GM21723 (cell line): ENCODE data around the gene ADIRF.
"Not testable (repeated sequence)": the region's sequence is repeated elsewhere in the genome, so short reads cannot be mapped to it uniquely, and the experiment has no call there.

Experiments used
- ATAC-seq: cut with Tn5 transposase; IDR thresholded peaks from one replicate; pipeline ENCODE4 v1.9.1; 2021; ENCODE audit warnings: mild to moderate bottlenecking, moderate library complexity; ENCODE audit not compliant: unreplicated experiment

ADIRF gene

GRCh38 chr10:86976362-86977056 is 8.2 kb downstream of the ADIRF start:
- no peak for ATAC-seq

- not testable (repeated sequence) for ATAC-seq
Measured at GRCh38 chr10:86978457-86978856, 10.2 kb downstream of the ADIRF start.

- no peak for ATAC-seq
Measured at GRCh38 chr10:86979296-86979818, 11.1 kb downstream of the ADIRF start.

- ATAC-seq, result no peak
Measured at GRCh38 chr10:86979977-86980448, 11.7 kb downstream of the ADIRF start.

GRCh38 chr10:86981020-86981419 is 12.7 kb downstream of the ADIRF start:
- not testable (repeated sequence) for ATAC-seq

- ATAC-seq, result no peak
Measured at GRCh38 chr10:86981716-86982115, 13.4 kb downstream of the ADIRF start.

GRCh38 chr10:86984498-86984897 is 16.2 kb downstream of the ADIRF start:
- ATAC-seq, result not testable (repeated sequence)

GRCh38 chr10:86988520-86988919 is 20.2 kb downstream of the ADIRF start:
- ATAC-seq, result no peak

GRCh38 chr10:86991362-86991761 is 23.1 kb downstream of the ADIRF start:
- not testable (repeated sequence) for ATAC-seq

- no peak for ATAC-seq
Measured at GRCh38 chr10:86992456-86992855, 24.2 kb downstream of the ADIRF start.

- ATAC-seq, result no peak
Measured at GRCh38 chr10:86992929-86993328, 24.6 kb downstream of the ADIRF start.

- not testable (repeated sequence) for ATAC-seq
Measured at GRCh38 chr10:86999802-87000403, 31.6 kb downstream of the ADIRF start.

- ATAC-seq, result no peak
Measured at GRCh38 chr10:87000491-87000890, 32.2 kb downstream of the ADIRF start.

GRCh38 chr10:87007124-87007523 is 38.8 kb downstream of the ADIRF start:
- ATAC-seq, result not testable (repeated sequence)

GRCh38 chr10:87007674-87008073 is 39.4 kb downstream of the ADIRF start:
- ATAC-seq, result not testable (repeated sequence)

- not testable (repeated sequence) for ATAC-seq
Measured at GRCh38 chr10:87008303-87008702, 40.0 kb downstream of the ADIRF start.

- not testable (repeated sequence) for ATAC-seq
Measured at GRCh38 chr10:87009134-87009696, 40.9 kb downstream of the ADIRF start.

GRCh38 chr10:87013528-87013927 is 45.2 kb downstream of the ADIRF start:
- ATAC-seq, result not testable (repeated sequence)

- not testable (repeated sequence) for ATAC-seq
Measured at GRCh38 chr10:87014986-87015716, 46.9 kb downstream of the ADIRF start.

- not testable (repeated sequence) for ATAC-seq
Measured at GRCh38 chr10:87018127-87018526, 49.8 kb downstream of the ADIRF start.

- not testable (repeated sequence) for ATAC-seq
Measured at GRCh38 chr10:87019066-87019465, 50.8 kb downstream of the ADIRF start.
